B cell (primary cell): ENCODE measurements around the gene NAA10. TPM values are rescaled to one million over a fixed set of nuclear protein-coding genes. Genes with fewer than 3 reads are reported as not detected.

Source experiments
- ATAC-seq: fragments of 200-7000 bp; cut with Tn5 transposase; one replicate; pipeline ENCODE4 v1.10.0; 2021; ENCODE audit warnings: low read depth, mild to moderate bottlenecking, moderate number of reproducible peaks, moderate library complexity
- CTCF ChIA-PET: fragments of 350-600 bp; sonication (Branson Sonifier 250); formaldehyde crosslinking; loops from one replicate; lab custom pipeline; 2021; ENCODE audit warnings: antibody characterized with exemption, inconsistent platforms; lab: Charles Lee
- POLR2A ChIA-PET: fragments of 350-600 bp; sonication (Branson Sonifier 250); formaldehyde crosslinking; loops from one replicate; lab custom pipeline; 2021; ENCODE audit warnings: antibody characterized with exemption; lab: Charles Lee
- DNase-seq: peaks from one replicate; pipeline ENCODE4 v3.0.0; 2013
- H2AFZ ChIP-seq: 2 replicates; pipeline ENCODE4 v1.6.1; 2012; ENCODE audit warnings: mild to moderate bottlenecking, low read depth, low read length; ENCODE audit not compliant: insufficient read depth, poor library complexity, severe bottlenecking
- H3K27ac ChIP-seq, 2 donors: 1 replicate in 1 of 2; 2 replicates in 1 of 2; pipeline ENCODE4 v1.5.1; 2012 to 2013; ENCODE audit warnings: low read length in 2 of 2, mild to moderate bottlenecking in 2 of 2, moderate library complexity in 1 of 2
- H3K27me3 ChIP-seq, 4 experiments: fragments of 200-600 bp in 1 of 4; sonication (generic) in 1 of 4; replicated peaks in 1 of 4; 1 replicate in 2 of 4; 2 replicates in 2 of 4; pipeline versions ENCODE4 v1.6.1 to v1.7.0; 2013 to 2016; ENCODE audit warnings: low read length in 3 of 4, mild to moderate bottlenecking in 2 of 4, mixed read lengths in 1 of 4, moderate library complexity in 1 of 4; ENCODE audit not compliant: insufficient read depth in 4 of 4, control insufficient read depth in 3 of 4; ENCODE audit errors: control extremely low read depth in 1 of 4
- H3K36me3 ChIP-seq, 2 experiments: replicated peaks in 1 of 2; 1 replicate in 1 of 2; 2 replicates in 1 of 2; pipeline versions ENCODE4 v1.6.1 to v1.7.1; 2013; ENCODE audit warnings: low read length in 1 of 2; ENCODE audit not compliant: insufficient read depth in 2 of 2, control insufficient read depth in 1 of 2; ENCODE audit errors: control extremely low read depth in 1 of 2, extremely low read depth in 1 of 2
- H3K4me1 ChIP-seq, 2 donors: fragments of 200-600 bp in 1 of 2; sonication (generic) in 1 of 2; 1 replicate in 1 of 2; 2 replicates in 1 of 2; pipeline versions ENCODE4 v1.5.1 to v1.6.1; 2013 to 2017; ENCODE audit warnings: low read length in 2 of 2; ENCODE audit not compliant: control insufficient read depth in 2 of 2, insufficient read depth in 2 of 2
- H3K4me2 ChIP-seq: replicated peaks from 2 replicates; pipeline ENCODE3; 2012; ENCODE audit warnings: mild to moderate bottlenecking, low read depth, low read length; ENCODE audit not compliant: poor library complexity, severe bottlenecking
- H3K4me3 ChIP-seq, 5 experiments: fragments of 200-600 bp in 1 of 5; sonication (generic) in 1 of 5; 1 replicate in 3 of 5; 2 replicates in 2 of 5; pipeline versions ENCODE4 v1.5.1 to v1.7.0; 2011 to 2016; ENCODE audit warnings: low read length in 4 of 5, mild to moderate bottlenecking in 4 of 5, low read depth in 2 of 5, control low read depth in 1 of 5, moderate library complexity in 1 of 5; ENCODE audit not compliant: insufficient read depth in 1 of 5; ENCODE audit errors: control extremely low read depth in 1 of 5, extremely low read depth in 1 of 5
- H3K79me2 ChIP-seq: fragments of 200-600 bp; sonication (generic); one replicate; pipeline ENCODE4 v1.6.0; 2016; ENCODE audit warnings: low read length; ENCODE audit not compliant: control insufficient read depth, insufficient read depth
- H3K9ac ChIP-seq: fragments of 200-600 bp; sonication (generic); 2 replicates; pipeline ENCODE4 v1.6.1; 2017; ENCODE audit warnings: mild to moderate bottlenecking, low read length, moderate library complexity
- H3K9me3 ChIP-seq, 3 donors: one replicate each; pipeline versions ENCODE4 v1.6.1 to v1.7.1; 2013; ENCODE audit warnings: low read length in 2 of 3; ENCODE audit not compliant: control insufficient read depth in 2 of 3, insufficient read depth in 1 of 3; ENCODE audit errors: control extremely low read depth in 1 of 3
- H4K20me1 ChIP-seq: 2 replicates; pipeline ENCODE4 v1.6.0; 2012; ENCODE audit warnings: mild to moderate bottlenecking, low read length; ENCODE audit not compliant: insufficient read depth, control insufficient read depth, poor library complexity, severe bottlenecking
- H3K27ac Mint-ChIP-seq: one replicate; pipeline ENCODE4 v1.8.0; 2021; ENCODE audit warnings: mixed read lengths
- H3K27me3 Mint-ChIP-seq: one replicate; pipeline ENCODE4 v1.8.0; 2021; ENCODE audit warnings: mixed read lengths
- H3K4me1 Mint-ChIP-seq: one replicate; pipeline ENCODE4 v1.8.0; 2021; ENCODE audit warnings: mixed read lengths
- H3K4me3 Mint-ChIP-seq: one replicate; pipeline ENCODE4 v1.8.0; 2021; ENCODE audit warnings: mixed read lengths
- H3K9me3 Mint-ChIP-seq: one replicate; pipeline ENCODE4 v1.8.0; 2022; ENCODE audit warnings: mixed read lengths; ENCODE audit not compliant: insufficient read depth
- CTCF ChIP-seq: fragments of 200-600 bp; IDR thresholded peaks from one replicate; pipeline ENCODE4 v1.8.0; 2022; ENCODE audit warnings: antibody characterized with exemption, mild to moderate bottlenecking
- EZH2 ChIP-seq: IDR thresholded peaks from 2 replicates; pipeline ENCODE4 v1.6.1; 2012; ENCODE audit warnings: borderline replicate concordance, low read depth, mild to moderate bottlenecking, moderate library complexity, low read length; ENCODE audit not compliant: insufficient read depth, poor library complexity, severe bottlenecking
- WGBS: methylation state at CpG from one replicate; pipeline ENCODE4 v1.1.5; 2013; ENCODE audit warnings: missing lambda C conversion rate; ENCODE audit not compliant: insufficient coverage; 5-methylcytosine and 5-hydroxymethylcytosine counted together
- intact Hi-C: fragments of 100-400 bp; cut with micrococcal nuclease; formaldehyde crosslinking; loops from one replicate; pipeline ENCODE4 v1.10.0; 2022
- polyA plus RNA-seq: library from polyadenylated mRNA; depleted of rRNA; stranded (reverse); fragments of >200 nt; gene quantifications from 2 replicates; pipeline ENCODE4 v1.2.3, GENCODE V29; 2012
- total RNA-seq, 2 donors: library from RNA; stranded (reverse); fragments of 120-200 nt in 1 of 2; gene quantifications; 1 replicate in 1 of 2; 2 replicates in 1 of 2; pipeline versions ENCODE4 v1.2.3 to v1.2.4, GENCODE V29; 2013 to 2022

Gene NAA10
- total and polyA plus RNA-seq, 2 donors (not counting 1 experiment from before 2014, with no cell fraction given): 78.3 to 102 TPM

GRCh38 chrX:153948847-153949805 is 14.3 kb upstream of the NAA10 start:
- Histone ChIP-seq H4K20me1 (no peaks in the 10 kb centered on the region), H3K4me2 (no peak overlapping the region), H3K4me3 (no peak overlapping the region), H2AFZ (no peak overlapping the region), H3K9me3 (no peaks in the 10 kb centered on the region), H3K27ac (no peak overlapping the region), H3K9ac (no peak overlapping the region), H3K27me3 (no peaks in the 10 kb centered on the region), H3K36me3 (peaks cover 0 to 47% of the 10 kb centered on the region in 2 experiments), H3K79me2 (peaks cover 5% of the 10 kb centered on the region), H3K4me1 (peaks cover 4 to 26% of the 10 kb centered on the region in 2 donors)
- ATAC-seq (no peak), DNase-seq (no peak)
- WGBS: 46% methylated on average over 13 of the region's 30 CpGs
- no peaks in the 10 kb centered on the region for H3K27me3 Mint-ChIP-seq
- ChIA-PET CTCF (interaction anchor here (1.0 to 15.4 kb wide), 6 partner anchors 13 to 262 kb away, joined by 3 to 325 read pairs (median 20); partner anchors contain the start of genes ARHGAP4, NAA10 and PLXNB3), POLR2A (interaction anchor here (0.6 to 5.8 kb wide), 2 partner anchors 10 to 23 kb away, joined by 4 to 58 read pairs; partner anchors contain the start of gene ARHGAP4)
- no peak overlapping the region for H3K4me3 Mint-ChIP-seq
- H3K9me3 Mint-ChIP-seq: no peaks in the 10 kb centered on the region
- TF ChIP-seq EZH2 (no peak), CTCF (no peak)
- H3K27ac Mint-ChIP-seq: peak overlapping the region; percentile 15
- H3K4me1 Mint-ChIP-seq: peaks cover 13% of the 10 kb centered on the region
- intact Hi-C loops: no loop called here
